ENCODE measurements around the gene ZNF773.

GRCh38 chr19:57466489-57466888, 33.2 kb upstream of the ZNF773 start:
- TF ChIP-seq POLR2AphosphoS5 (IDR thresholded peaks at IDR 0.05; ENCODE audit: low read depth, low read length), result no peak
- no peak for TF ChIP-seq POLR2A (IDR thresholded peaks at IDR 0.05; ENCODE audit: low read depth, low read length)
- no peak for TF ChIP-seq TAF1 (IDR thresholded peaks at IDR 0.05; ENCODE audit: low read depth, low read length)
- no peak for TF ChIP-seq SPI1 (IDR thresholded peaks at IDR 0.05; ENCODE audit: low read depth, low read length)
- TF ChIP-seq PAX5 (IDR thresholded peaks at IDR 0.05; ENCODE audit: insufficient read depth, low read length, severe bottlenecking), result no peak
- no peak for TF ChIP-seq POU2F2 (IDR thresholded peaks at IDR 0.05; ENCODE audit: low read depth, low read length)

All from GM12891 (cell line).